Endothelial cell of umbilical vein (primary cell): ENCODE measurements around the gene SEMA4D. TPM values are rescaled to one million over a fixed set of nuclear protein-coding genes. Genes with fewer than 3 reads are reported as not detected.

ENCODE experiments used
- BruUV-seq: library from RNA; stranded (reverse); fragments of 400-500 nt; replicated peaks from 2 replicates; lab custom pipeline; 2021; lab: Mats Ljungman, UMichigan
- CTCF ChIA-PET: fragments of 300-600, 350-600 bp; sonication (Branson Sonifier 250); formaldehyde crosslinking; loops from one replicate; lab custom pipeline; 2021; ENCODE audit warnings: antibody characterized with exemption, inconsistent platforms; lab: Charles Lee
- POLR2A ChIA-PET: fragments of 300-600, 350-600 bp; sonication (Branson Sonifier 250); formaldehyde crosslinking; loops from one replicate; lab custom pipeline; 2021; ENCODE audit warnings: antibody characterized with exemption, inconsistent platforms; lab: Charles Lee
- DNase-seq: peaks from one replicate; pipeline ENCODE4 v3.0.0-alpha.2; 2011; ENCODE audit warnings: low read depth, low spot score
- FAIRE-seq: peaks from 2 replicates; lab custom pipeline; 2011; peaks lifted over from hg19 to GRCh38; lab: Jason Lieb, UNC
- H2AFZ ChIP-seq: 2 replicates; pipeline ENCODE4 v1.6.0; 2012; ENCODE audit warnings: low read depth, low read length, control low read depth, inconsistent platforms
- H3K27ac ChIP-seq: 2 replicates; pipeline ENCODE4 v1.5.1; 2011; ENCODE audit warnings: low read depth, mild to moderate bottlenecking, control low read depth, low read length, moderate library complexity; ENCODE audit not compliant: insufficient read depth
- H3K27me3 ChIP-seq, 2 experiments: 2 replicates each; pipeline versions ENCODE4 v1.6.0 to v1.6.1; 2011; ENCODE audit warnings: low read length in 2 of 2, mixed read lengths in 1 of 2; ENCODE audit not compliant: control insufficient read depth in 2 of 2, insufficient read depth in 2 of 2
- H3K36me3 ChIP-seq, 2 experiments: 2 replicates in 1 of 2; 3 replicates in 1 of 2; pipeline ENCODE4 v1.5.1; 2011; ENCODE audit warnings: low read length in 2 of 2, mild to moderate bottlenecking in 1 of 2, moderate library complexity in 1 of 2; ENCODE audit not compliant: control insufficient read depth in 2 of 2, insufficient read depth in 2 of 2; ENCODE audit errors: extremely low read depth in 1 of 2
- H3K4me1 ChIP-seq: 3 replicates; pipeline ENCODE4 v1.5.1; 2011; ENCODE audit warnings: mild to moderate bottlenecking, low read length; ENCODE audit not compliant: control insufficient read depth, insufficient read depth; ENCODE audit errors: extremely low read depth
- H3K4me2 ChIP-seq: 2 replicates; pipeline ENCODE4 v1.6.1; 2011; ENCODE audit warnings: low read length, control low read depth, mixed read lengths; ENCODE audit not compliant: insufficient read depth
- H3K4me3 ChIP-seq, 3 experiments: fragments of 200-600 bp in 1 of 3; sonication (generic), shearing (Covaris generic) in 1 of 3; replicated peaks in 1 of 3; 2 replicates each; pipeline ENCODE4 v1.5.1; 2011 to 2016; ENCODE audit warnings: control low read depth in 3 of 3, low read length in 3 of 3, mild to moderate bottlenecking in 2 of 3, inconsistent platforms in 1 of 3, low read depth in 1 of 3, moderate library complexity in 1 of 3; ENCODE audit not compliant: insufficient read depth in 1 of 3
- H3K79me2 ChIP-seq: 2 replicates; pipeline ENCODE4 v1.6.0; 2012; ENCODE audit warnings: low read length, inconsistent platforms; ENCODE audit not compliant: control insufficient read depth, insufficient read depth
- H3K9ac ChIP-seq: replicated peaks from 2 replicates; pipeline ENCODE3; 2011; ENCODE audit warnings: low read length, control low read depth; ENCODE audit not compliant: insufficient read depth; ENCODE audit errors: extremely low read depth
- H3K9me1 ChIP-seq: replicated peaks from 3 replicates; pipeline ENCODE4 v1.6.0; 2011; ENCODE audit warnings: mild to moderate bottlenecking, low read length; ENCODE audit not compliant: control insufficient read depth, insufficient read depth; ENCODE audit errors: extremely low read depth
- H3K9me3 ChIP-seq: replicated peaks from 2 replicates; pipeline ENCODE4 v1.5.1; 2012; ENCODE audit warnings: low read length, inconsistent platforms; ENCODE audit not compliant: control insufficient read depth, insufficient read depth
- H4K20me1 ChIP-seq: replicated peaks from 2 replicates; pipeline ENCODE3; 2011; ENCODE audit warnings: mild to moderate bottlenecking, low read length; ENCODE audit not compliant: control insufficient read depth, insufficient read depth; ENCODE audit errors: extremely low read depth
- CTCF ChIP-seq, 2 donors: IDR thresholded peaks; 1 replicate in 1 of 2; 2 replicates in 1 of 2; pipeline ENCODE4 v1.5.1; 2011; ENCODE audit warnings: low read length in 2 of 2, mild to moderate bottlenecking in 2 of 2, moderate library complexity in 2 of 2, control low read depth in 1 of 2, inconsistent platforms in 1 of 2, low read depth in 1 of 2; ENCODE audit not compliant: insufficient read depth in 1 of 2; ENCODE audit errors: extremely low read depth in 1 of 2
- FOS ChIP-seq: IDR thresholded peaks from 2 replicates; pipeline ENCODE4 v1.6.1; 2011; ENCODE audit warnings: mild to moderate bottlenecking, low read length, moderate library complexity, borderline replicate concordance; ENCODE audit not compliant: insufficient read depth
- GATA2 ChIP-seq: IDR thresholded peaks from 2 replicates; pipeline ENCODE4 v1.7.0; 2011; ENCODE audit warnings: low read depth, mild to moderate bottlenecking, moderate library complexity, mixed read lengths, low read length; ENCODE audit not compliant: insufficient read length, insufficient read depth
- JUN ChIP-seq: IDR thresholded peaks from 2 replicates; pipeline ENCODE4 v1.6.1; 2011; ENCODE audit warnings: borderline replicate concordance, low read depth; ENCODE audit not compliant: insufficient read length, insufficient read depth
- MYC ChIP-seq: IDR thresholded peaks from one replicate; pipeline ENCODE4 v1.6.1; 2011; ENCODE audit warnings: mild to moderate bottlenecking, low read depth, low read length
- POLR2AphosphoS5 ChIP-seq: IDR thresholded peaks from 2 replicates; pipeline ENCODE4 v1.6.1; 2012; ENCODE audit warnings: low read depth, mild to moderate bottlenecking, control low read depth, low read length, moderate library complexity; ENCODE audit not compliant: insufficient read depth
- dilution Hi-C: fragments of 300-500 bp; cut with MboI; formaldehyde crosslinking; loops from one replicate; pipeline ENCODE4 v1.15.0; 2019; ENCODE audit warnings: low sequenced_read_pairs; ENCODE audit not compliant: extremely low pct_ligation_motif_present
- intact Hi-C: fragments of 100-400 bp; cut with micrococcal nuclease; formaldehyde crosslinking; loops from one replicate; pipeline ENCODE4 v1.10.0; 2022
- polyA plus RNA-seq, 4 experiments: library from polyadenylated mRNA; depleted of rRNA in 3 of 4; stranded (reverse) in 3 of 4; unstranded in 1 of 4; fragments of >200 nt; gene quantifications; 2 replicates each; pipeline versions ENCODE4 v1.2.1 to v1.2.3, GENCODE V29; 2011 to 2012; ENCODE audit warnings: missing spikeins in 1 of 4
- total RNA-seq: library from RNA; stranded (reverse); gene quantifications from 2 replicates; pipeline ENCODE4 v1.2.3, GENCODE V29; 2021

SEMA4D gene
- total and polyA plus RNA-seq, 2 donors (not counting 3 experiments of a cell fraction or from before 2014, with no cell fraction given): 3.9 to 15.7 TPM

GRCh38 chr9:89388868-89389177, 109.1 kb downstream of the SEMA4D start:
- intact Hi-C loops (no loop called here), dilution Hi-C loops (no loop called here)
- no peak overlapping the region for H3K9ac ChIP-seq
- H3K4me3 ChIP-seq: no peak overlapping the region
- no peak overlapping the region for H3K27ac ChIP-seq
- H3K9me3 ChIP-seq: no peaks in the 10 kb centered on the region
- H4K20me1 ChIP-seq: no peaks in the 10 kb centered on the region
- H3K27me3 ChIP-seq: no peaks in the 10 kb centered on the region
- TF ChIP-seq JUN: no peak
- no peak for TF ChIP-seq GATA2
- TF ChIP-seq MYC: no peak
- FAIRE-seq (no peak), DNase-seq (no peak)
- no peaks in the 10 kb centered on the region for H3K79me2 ChIP-seq
- ChIA-PET CTCF (no interaction called here), POLR2A (no interaction called here)
- no peaks in the 10 kb centered on the region for H3K4me1 ChIP-seq
- H2AFZ ChIP-seq: no peak overlapping the region
- BruUV-seq: no TSS peak
- no peaks in the 10 kb centered on the region for H3K9me1 ChIP-seq
- H3K36me3 ChIP-seq: peaks cover 0 to 17% of the 10 kb centered on the region in 2 experiments
- H3K4me2 ChIP-seq: no peak overlapping the region

- no TSS peak for BruUV-seq
- CTCF ChIA-PET: interaction anchor here (1.1 to 1.3 kb wide), 2 partner anchors 20 to 160 kb away, joined by 3 to 9 read pairs; no protein-coding TSS in a partner anchor
- TF ChIP-seq CTCF (IDR thresholded peaks at IDR 0.05; ENCODE audit: extremely low read depth in 1 of 2, insufficient read depth in 1 of 2, low read depth in 1 of 2, low read length in 2 of 2) (no peak), POLR2AphosphoS5 (no peak), FOS (no peak)
- DNase-seq (no peak), FAIRE-seq (no peak)
- Histone ChIP-seq H3K9me1 (no peaks in the 10 kb centered on the region), H3K36me3 (peaks cover 0 to 17% of the 10 kb centered on the region in 2 experiments), H3K27me3 (no peaks in the 10 kb centered on the region), H3K9me3 (no peaks in the 10 kb centered on the region), H3K79me2 (no peaks in the 10 kb centered on the region), H3K4me1 (no peaks in the 10 kb centered on the region), H3K9ac (no peak overlapping the region), H4K20me1 (no peaks in the 10 kb centered on the region), H3K27ac (no peak overlapping the region), H3K4me2 (no peak overlapping the region), H2AFZ (no peak overlapping the region), H3K4me3 (no peak overlapping the region)
- dilution Hi-C loops: no loop called here
- POLR2A ChIA-PET: no interaction called here
- intact Hi-C loops: no loop called here
Observed at GRCh38 chr9:89388084-89388867, 109.6 kb downstream of the SEMA4D start.
